OCI-M2 (cell line): Measurements from ENCODE around the gene KCTD13.
"Not testable (repeated sequence)": the region's sequence is repeated elsewhere in the genome, so short reads cannot be mapped to it uniquely, and the experiment has no call there.

Experiments used
- DNase-seq: peaks from one replicate; lab custom pipeline; 2025; ENCODE audit not compliant: unreplicated experiment; lab: John Stamatoyannopoulos, UW

Gene KCTD13

DNA sequence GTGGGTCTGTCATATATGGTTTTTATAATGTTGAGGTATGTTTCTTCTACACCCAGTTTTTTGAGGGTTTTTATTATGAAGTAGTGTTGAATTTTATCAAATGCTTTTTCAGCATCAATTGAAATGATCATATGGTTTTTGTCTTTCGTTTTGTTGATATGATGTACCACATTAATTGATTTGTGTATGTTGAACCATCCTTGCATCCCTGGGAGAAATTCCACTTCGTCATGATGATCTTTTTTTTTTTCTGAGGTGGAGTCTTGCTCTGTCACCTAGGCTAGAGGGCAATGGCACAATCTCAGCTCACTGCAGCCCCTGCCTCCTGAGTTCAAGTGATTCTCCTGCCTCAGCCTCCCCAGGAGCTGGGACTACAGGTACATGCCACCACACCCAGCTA is 21.9 kb upstream of the KCTD13 start:
- no peak for DNase-seq

DNA sequence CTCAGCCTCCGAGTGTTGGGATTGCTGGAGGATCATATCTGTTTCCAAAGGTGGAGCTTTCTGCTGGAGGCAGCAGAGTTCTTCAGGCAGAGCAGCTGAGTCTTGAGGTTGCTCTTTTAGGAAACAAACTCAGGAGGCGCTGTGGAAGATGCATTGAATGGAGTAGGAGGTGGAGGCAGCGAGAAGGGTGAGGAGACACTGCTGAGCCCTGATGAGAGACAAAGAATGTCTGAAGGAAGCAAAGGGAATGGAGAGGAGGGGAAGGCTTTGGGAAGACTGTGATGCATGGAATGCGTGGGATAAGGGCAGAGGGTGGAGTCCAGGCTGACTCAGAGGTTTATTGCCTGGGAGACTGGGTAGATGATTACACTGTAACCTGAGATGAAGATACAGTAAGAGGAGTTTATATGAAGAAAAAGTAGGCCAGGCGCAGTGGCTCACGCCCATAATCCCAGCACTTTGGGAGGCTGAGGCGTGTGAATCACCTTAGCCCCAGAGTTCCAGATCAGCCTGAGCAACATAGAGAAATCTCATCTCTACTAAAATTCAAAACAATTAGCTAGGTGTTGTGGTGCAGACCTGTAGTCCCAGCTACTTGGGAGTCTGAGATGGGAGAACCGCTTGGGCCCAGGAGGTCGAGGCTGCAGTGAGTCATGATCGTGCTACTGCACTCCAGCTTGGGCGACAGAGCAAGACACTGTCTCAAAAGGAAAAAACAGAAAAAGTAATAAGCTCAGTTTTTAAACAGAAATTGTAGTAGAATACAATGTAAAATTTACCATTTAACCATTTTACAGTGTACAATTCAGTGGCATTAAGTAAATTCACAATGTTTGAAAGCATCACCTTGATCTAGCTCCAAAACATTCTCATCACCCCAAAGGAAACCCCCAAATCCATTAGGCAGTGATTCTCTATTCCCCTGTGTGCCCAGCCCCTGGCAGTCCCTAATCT is 18.1 kb upstream of the KCTD13 start:
- DNase-seq, result no peak

GRCh38 chr16:29940656-29941055 is 14.6 kb upstream of the KCTD13 start:
- no peak for DNase-seq

DNA sequence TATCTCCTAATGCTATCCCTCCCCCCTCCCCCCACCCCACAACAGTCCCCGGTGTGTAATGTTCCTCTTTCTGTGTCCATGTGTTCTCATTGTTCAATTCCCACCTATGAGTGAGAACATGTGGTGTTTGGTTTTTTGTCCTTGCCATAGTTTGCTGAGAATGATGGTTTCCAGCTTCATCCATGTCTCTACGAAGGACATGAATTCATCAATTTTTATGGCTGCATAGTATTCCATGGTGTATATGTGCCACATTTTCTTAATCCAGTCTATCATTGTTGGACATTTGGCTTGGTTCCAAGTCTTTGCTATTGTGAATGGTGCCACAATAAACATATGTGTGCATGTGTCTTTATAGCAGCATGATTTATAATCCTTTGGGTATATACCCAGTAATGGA is 5.7 kb upstream of the KCTD13 start:
- DNase-seq, result not testable (repeated sequence)

- DNase-seq, result no peak
These were observed 1.3 kb upstream of the KCTD13 start for GRCh38 chr16:29927070-29927905.

DNA sequence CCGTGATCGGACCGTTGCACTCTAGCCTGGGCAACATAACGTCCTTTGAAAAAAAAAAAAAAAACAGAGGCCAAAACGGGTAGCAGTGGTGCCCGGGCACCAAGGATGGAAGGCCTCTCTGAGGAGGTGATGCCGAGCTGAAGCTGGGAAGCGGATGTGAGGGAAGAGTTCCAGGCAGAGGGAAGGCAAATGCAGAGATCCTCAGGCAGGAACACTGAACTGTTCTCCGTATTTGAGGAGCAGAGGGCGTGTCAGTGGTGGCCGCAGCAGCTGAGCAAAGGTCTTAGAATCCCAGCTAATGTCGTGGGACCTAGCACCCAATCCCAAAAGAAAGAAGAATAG is 656 bp upstream of the KCTD13 start:
- no peak for DNase-seq

GRCh38 chr16:29925105-29925756 is 795 bp downstream of the KCTD13 start:
- DNase-seq, result no peak

- DNase-seq, result no peak
These were observed 3.0 kb downstream of the KCTD13 start for GRCh38 chr16:29922986-29923501.

DNA sequence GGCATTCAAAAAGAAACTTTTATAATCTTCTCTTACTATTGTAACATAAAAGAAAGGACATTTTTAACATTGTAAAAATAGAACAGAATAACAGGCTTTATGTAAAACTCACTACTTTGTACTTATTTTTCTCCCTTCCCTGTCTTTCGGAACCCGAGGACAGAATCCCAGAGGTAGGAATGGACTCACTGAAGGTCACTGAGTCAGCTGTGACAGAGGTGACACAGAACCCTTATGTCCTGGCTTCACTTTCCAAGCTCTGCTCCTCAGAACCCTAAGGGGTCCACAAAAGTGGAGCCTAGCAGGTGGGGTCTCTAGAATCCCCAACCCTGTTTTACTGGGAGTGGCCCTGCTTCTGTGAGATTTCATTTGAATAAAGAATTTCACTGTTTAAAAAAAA is 3.7 kb downstream of the KCTD13 start:
- DNase-seq, result no peak

- no peak for DNase-seq
These were observed 5.0 kb downstream of the KCTD13 start for GRCh38 chr16:29921034-29921385.

DNA sequence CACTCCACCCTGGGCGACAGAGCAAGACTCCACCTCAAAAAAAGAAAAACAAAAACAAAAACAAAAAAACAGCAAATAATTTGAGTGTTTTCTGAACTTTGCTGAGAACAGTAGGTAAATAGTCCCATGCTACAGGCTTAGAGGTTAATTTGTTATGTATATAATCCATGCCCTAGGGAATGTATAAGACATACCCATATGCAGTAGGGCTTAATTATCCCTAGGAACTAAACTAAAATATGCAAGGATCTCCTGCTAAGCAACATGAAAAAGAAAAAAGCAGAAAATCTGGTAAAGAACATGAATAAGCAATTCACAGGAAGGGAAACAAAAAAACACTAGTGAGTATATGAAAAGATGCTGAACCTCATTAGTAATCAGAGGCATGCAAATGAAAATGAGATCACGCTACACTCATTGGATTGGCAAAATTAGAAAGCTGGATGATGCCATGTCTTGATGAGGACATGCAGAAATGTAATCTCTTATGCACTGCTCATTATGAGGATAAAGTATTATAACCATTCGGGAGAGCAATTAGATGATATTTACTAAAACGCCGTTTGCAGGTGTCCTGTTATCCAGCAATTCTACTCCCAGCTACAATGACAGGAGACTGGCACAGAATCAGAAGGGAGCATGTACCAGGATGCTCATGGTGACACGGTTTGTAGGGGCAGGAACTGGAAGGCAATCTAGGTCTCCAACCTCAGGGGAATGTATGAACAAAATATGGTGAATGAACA is 5.6 kb downstream of the KCTD13 start:
- no peak for DNase-seq

GRCh38 chr16:29916979-29917378 is 9.0 kb downstream of the KCTD13 start:
- DNase-seq, result no peak

DNA sequence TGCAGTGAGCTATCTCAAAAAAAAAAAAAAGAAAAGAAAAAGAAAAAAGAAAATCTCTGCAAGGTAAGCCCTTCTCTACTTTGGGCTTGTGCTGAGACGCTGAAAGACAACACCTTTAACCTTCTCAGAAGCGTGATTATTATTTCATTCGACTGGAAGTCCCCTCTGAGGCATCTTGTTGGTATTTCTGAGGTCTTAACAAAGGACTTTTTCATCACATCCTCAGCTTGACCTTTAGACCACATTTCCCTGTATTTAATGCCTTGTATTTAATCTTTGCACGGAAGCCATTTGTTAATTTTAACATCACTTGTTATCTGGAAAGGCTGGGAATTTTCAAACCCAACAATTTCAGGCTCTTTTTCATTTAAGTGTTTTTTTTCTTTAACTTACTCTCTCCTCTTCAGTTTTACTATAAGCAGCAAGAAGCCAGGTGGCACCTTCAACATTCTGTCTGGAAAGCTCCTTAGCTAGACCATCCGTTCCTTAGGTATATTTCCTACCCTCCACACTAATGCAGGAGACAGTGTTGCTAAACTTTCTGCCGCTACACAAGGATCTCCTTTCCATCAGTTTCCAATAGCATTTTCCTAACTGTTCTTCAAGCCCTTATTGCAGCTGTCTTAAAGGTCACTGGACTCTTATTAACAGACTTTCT is 10.3 kb downstream of the KCTD13 start:
- DNase-seq, result no peak

DNA sequence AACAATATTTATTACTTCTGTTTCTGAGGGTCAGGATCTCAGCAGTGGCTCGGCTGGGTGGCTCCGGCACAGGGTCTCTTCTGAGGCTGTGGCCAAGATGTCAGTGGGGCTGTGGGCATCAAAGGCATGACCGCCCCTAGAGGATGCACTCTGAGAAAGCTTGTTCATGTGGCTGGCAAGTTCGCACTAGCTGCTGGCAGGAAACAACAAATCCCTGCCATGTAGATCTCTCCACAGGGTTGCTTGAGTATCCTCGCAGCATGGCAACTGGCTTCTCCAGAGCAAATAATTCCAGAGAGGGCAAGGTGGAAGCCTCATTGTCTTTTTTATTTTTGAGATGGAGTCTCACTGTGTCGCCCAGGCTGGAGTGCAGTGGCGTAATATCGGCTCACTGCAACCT is 12.5 kb downstream of the KCTD13 start:
- no peak for DNase-seq

DNA sequence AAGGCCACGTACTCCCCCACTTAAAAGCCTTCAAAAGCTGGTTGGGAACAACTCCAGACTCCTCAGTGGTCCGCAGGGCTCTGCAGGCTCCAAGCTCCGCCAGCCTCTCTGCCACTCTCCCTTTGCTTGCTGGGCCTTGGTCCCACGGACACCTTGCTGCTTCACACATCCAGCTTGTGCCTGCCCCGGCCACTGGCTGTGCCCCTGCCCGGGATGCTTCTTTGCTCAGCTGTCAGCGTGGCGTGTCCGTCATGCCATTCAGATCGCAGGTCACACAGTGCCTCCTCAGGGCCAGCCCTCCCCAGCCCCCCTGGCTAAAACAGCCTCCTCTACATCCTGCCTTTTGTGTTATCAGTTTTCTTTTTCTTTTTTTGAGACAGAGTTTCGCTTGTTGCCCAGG is 13.9 kb downstream of the KCTD13 start:
- DNase-seq, result no peak

DNA sequence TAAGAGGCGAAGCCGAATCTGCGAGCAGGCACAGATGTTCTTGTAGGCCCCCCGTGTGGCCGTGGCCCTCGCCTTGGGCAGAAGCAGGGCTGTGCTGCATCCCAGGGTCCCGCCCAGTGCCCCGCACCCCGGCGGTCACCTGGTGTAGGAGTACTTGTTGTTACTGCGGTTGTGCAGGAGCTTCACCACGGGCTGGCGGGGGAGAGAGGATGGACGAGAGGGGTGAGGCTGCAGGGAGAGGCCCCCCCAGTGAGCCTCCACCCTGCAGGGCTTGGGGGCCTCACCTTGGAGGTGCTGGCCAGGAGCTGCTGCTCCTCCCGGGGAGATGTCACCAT is 14.4 kb downstream of the KCTD13 start:
- DNase-seq, result no peak

GRCh38 chr16:29910819-29911675 is 15.0 kb downstream of the KCTD13 start:
- no peak for DNase-seq

- DNase-seq, result not testable (repeated sequence)
These were observed 16.2 kb downstream of the KCTD13 start for GRCh38 chr16:29909851-29910250.

DNA sequence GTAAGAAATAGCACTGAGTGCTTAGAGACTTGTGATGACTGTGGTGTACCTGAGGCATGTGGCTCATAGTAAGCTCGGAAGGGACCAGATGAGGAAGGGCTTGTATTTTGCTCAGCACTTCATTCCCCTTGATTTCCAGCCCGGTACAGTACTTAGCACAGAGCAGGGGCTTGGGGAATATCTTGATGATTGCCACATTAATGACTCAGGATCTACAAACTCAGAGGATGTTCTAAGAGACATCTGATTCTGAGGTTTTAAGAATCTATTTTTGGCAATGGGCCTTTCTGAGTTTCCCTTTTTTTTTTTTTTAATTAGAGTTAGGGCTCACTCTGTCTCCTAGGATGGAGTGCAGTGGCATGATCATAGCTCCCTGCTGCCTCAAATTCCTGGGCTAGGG is 16.6 kb downstream of the KCTD13 start:
- no peak for DNase-seq
